Spleen (tissue), 11 donors: ENCODE measurements around the gene TAF10. TPM values are rescaled to one million over a fixed set of nuclear protein-coding genes. Genes with fewer than 3 reads are reported as not detected.

Source experiments
- DNase-seq: peaks from one replicate; pipeline ENCODE4 v3.0.0-alpha.2; 2020
- H3K27ac ChIP-seq, 8 donors: fragments of 200-600 bp; sonication (generic) in 7 of 8; 1 replicate in 4 of 8; 2 replicates in 4 of 8; pipeline versions ENCODE4 v1.5.0 to v1.8.0; 2016 to 2021; ENCODE audit warnings: inconsistent platforms in 4 of 8, mild to moderate bottlenecking in 4 of 8, moderate library complexity in 1 of 8
- H3K27me3 ChIP-seq, 7 donors: fragments of 200-600 bp; sonication (generic) in 6 of 7; replicated peaks in 1 of 7; 1 replicate in 4 of 7; 2 replicates in 3 of 7; pipeline versions ENCODE4 v1.5.0 to v1.8.0; 2016 to 2021; ENCODE audit warnings: inconsistent platforms in 3 of 7, mild to moderate bottlenecking in 1 of 7
- H3K36me3 ChIP-seq, 6 donors: fragments of 200-600 bp; sonication (generic) in 5 of 6; 1 replicate in 4 of 6; 2 replicates in 2 of 6; pipeline versions ENCODE4 v1.5.0 to v1.8.0; 2016 to 2021; ENCODE audit warnings: inconsistent platforms in 2 of 6
- H3K4me1 ChIP-seq, 6 donors: fragments of 200-600 bp; sonication (generic) in 5 of 6; 1 replicate in 3 of 6; 2 replicates in 3 of 6; pipeline versions ENCODE4 v1.5.0 to v1.8.0; 2016 to 2021; ENCODE audit warnings: inconsistent platforms in 3 of 6
- H3K4me3 ChIP-seq, 8 donors: fragments of 200-600 bp; sonication (generic) in 7 of 8; 1 replicate in 4 of 8; 2 replicates in 4 of 8; pipeline versions ENCODE4 v1.5.0 to v1.8.0; 2016 to 2021; ENCODE audit warnings: inconsistent platforms in 4 of 8, mild to moderate bottlenecking in 4 of 8, moderate library complexity in 2 of 8
- H3K9me3 ChIP-seq, 8 donors: fragments of 200-600 bp; sonication (generic) in 7 of 8; 1 replicate in 4 of 8; 2 replicates in 4 of 8; pipeline versions ENCODE4 v1.5.0 to v1.8.0; 2016 to 2021; ENCODE audit warnings: inconsistent platforms in 4 of 8
- CTCF ChIP-seq, 11 experiments: fragments of 200-600 bp in 7 of 11; fragments of 450-650 bp in 4 of 11; sonication (generic) in 4 of 11; IDR thresholded peaks in 8 of 11; conservative IDR thresholded peaks in 3 of 11; 1 replicate in 7 of 11; 2 replicates in 4 of 11; pipeline versions ENCODE4 v1.4.0 to v1.8.0; 2016 to 2021; ENCODE audit warnings: antibody characterized with exemption in 11 of 11, inconsistent platforms in 4 of 11, mild to moderate bottlenecking in 1 of 11
- POLR2A ChIP-seq, 3 donors: fragments of 450-650 bp; IDR thresholded peaks; one replicate each; pipeline ENCODE4 v1.5.1; 2017; ENCODE audit warnings: antibody characterized with exemption in 3 of 3, mild to moderate bottlenecking in 1 of 3
- POLR2AphosphoS5 ChIP-seq, 3 donors: sonication (generic); formaldehyde crosslinking; IDR thresholded peaks; one replicate each; pipeline ENCODE4 v1.5.1; 2017; ENCODE audit warnings: antibody characterized with exemption in 3 of 3
- WGBS, 5 donors: extraction: QIAGEN DNeasy Blood & Tissue Kit in 3 of 5; methylation state at CpG; one replicate each; pipeline versions ENCODE4 v1.1.5 to v1.1.7; 2013 to 2018; 5-methylcytosine and 5-hydroxymethylcytosine counted together
- intact Hi-C: fragments of 100-400 bp; cut with DNase I; formaldehyde crosslinking; loops from one replicate; pipeline ENCODE4 v1.15.0; 2023; ENCODE audit warnings: low total_unique reads
- polyA plus RNA-seq, 3 donors: library from polyadenylated mRNA; stranded (reverse); fragments of 200-250 nt; gene quantifications; one replicate each; pipeline ENCODE4 v1.2.1, GENCODE V29; 2013
- total RNA-seq, 7 donors: library from RNA; depleted of rRNA in 3 of 7; stranded (reverse); fragments of >200 nt in 3 of 7; fragmentation: NEBNext Ultra II Directional in 4 of 7; extraction: Animal tissue kit (Norgen Biotek cat#: 25700) in 4 of 7; gene quantifications; one replicate each; pipeline versions ENCODE4 v1.1.0 to v1.2.1, GENCODE V29; 2016 to 2021
- donor health status: healthy with polysubstance abuse.
- donor health status: DM: no; HTN: no; CAD: no; lungs with moderate emphysema.
- donor health status: DM: no; HTN: no; CAD: no.
- donor health status: Bipolar disorder and iron deficiency.
- donor health status: healthy.
- donor health status: DM: no; HTN: no; CAD: no.
- donor health status: DM: yes; HTN: yes; CAD: no.

The TAF10 gene
- total and polyA plus RNA-seq, 10 donors = 103 to 159 (median 144) TPM

- peak; percentile 57 for DNase-seq
- intact Hi-C loops = no loop called here
- Histone ChIP-seq H3K9me3 (no peaks in the 10 kb centered on the region), H3K36me3 (peaks cover 0 to 66% (median 22%) of the 10 kb centered on the region in 6 donors), H3K4me1 (peaks cover 12 to 49% (median 24%) of the 10 kb centered on the region in 6 donors), H3K4me3 (no peak overlapping the region), H3K27me3 (no peaks in the 10 kb centered on the region), H3K27ac (no peak overlapping the region)
- 88 to 94% (median 92%) methylated on average over 9 to 12 of the region's 12 CpGs for WGBS, 5 donors
- TF ChIP-seq POLR2A (IDR thresholded peaks at IDR 0.05) (no peak), CTCF (IDR thresholded peaks at IDR 0.05 in 8 of 11, conservative IDR thresholded peaks at IDR 0.05 in 3 of 11) (no peak), POLR2AphosphoS5 (IDR thresholded peaks at IDR 0.05) (no peak)
Observed at GRCh38 chr11:6625156-6625831, 13.3 kb upstream of the TAF10 start.

- Histone ChIP-seq H3K9me3 (no peaks in the 10 kb centered on the region), H3K4me1 (peaks cover 18 to 59% (median 34%) of the 10 kb centered on the region in 6 donors), H3K36me3 (peaks cover 0 to 50% (median 10%) of the 10 kb centered on the region in 6 donors), H3K27me3 (no peaks in the 10 kb centered on the region), H3K4me3 (no peak overlapping the region), H3K27ac (no peak overlapping the region)
- DNase-seq = peak; percentile 74
- WGBS, 5 donors = 80 to 91% (median 89%) methylated on average over 16 to 31 of the region's 31 CpGs
- TF ChIP-seq POLR2AphosphoS5 (IDR thresholded peaks at IDR 0.05) (peak in 1 of 3 donors; percentile 18), CTCF (IDR thresholded peaks at IDR 0.05 in 8 of 11, conservative IDR thresholded peaks at IDR 0.05 in 3 of 11) (no peak)
- intact Hi-C loops = no loop called here
Observed at GRCh38 chr11:6623391-6624363, 11.7 kb upstream of the TAF10 start.

- Histone ChIP-seq H3K27me3 (no peaks in the 10 kb centered on the region), H3K4me3 (no peak overlapping the region), H3K9me3 (no peaks in the 10 kb centered on the region), H3K36me3 (peaks cover 0 to 47% (median 9%) of the 10 kb centered on the region in 6 donors), H3K4me1 (peaks cover 17 to 61% (median 37%) of the 10 kb centered on the region in 6 donors), H3K27ac (no peak overlapping the region)
- WGBS, 5 donors = 76 to 90% (median 86%) methylated on average over 6 to 24 of the region's 24 CpGs
- peak; percentile 75 for DNase-seq
- TF ChIP-seq POLR2A (IDR thresholded peaks at IDR 0.05) (no peak), POLR2AphosphoS5 (IDR thresholded peaks at IDR 0.05) (peak in 2 of 3 donors; percentile 20 to 62)
- intact Hi-C loops = no loop called here
Observed at GRCh38 chr11:6622261-6623171, 10.5 kb upstream of the TAF10 start.

GRCh38 chr11:6621711-6622211 is 9.7 kb upstream of the TAF10 start:
- DNase-seq = peak; percentile 77
- Histone ChIP-seq H3K36me3 (peaks cover 0 to 48% (median 11%) of the 10 kb centered on the region in 6 donors), H3K4me3 (no peak overlapping the region), H3K27ac (no peak overlapping the region), H3K9me3 (no peaks in the 10 kb centered on the region), H3K4me1 (peaks cover 18 to 61% (median 37%) of the 10 kb centered on the region in 6 donors), H3K27me3 (no peaks in the 10 kb centered on the region)
- TF ChIP-seq POLR2AphosphoS5 (IDR thresholded peaks at IDR 0.05) (no peak), POLR2A (IDR thresholded peaks at IDR 0.05) (no peak), CTCF (IDR thresholded peaks at IDR 0.05 in 8 of 11, conservative IDR thresholded peaks at IDR 0.05 in 3 of 11) (no peak)
- WGBS, 5 donors = 91 to 93% (median 91%) methylated on average over 16 of the region's 16 CpGs
- intact Hi-C loops = no loop called here
